Stimulated activated naive CD4-positive, alpha-beta T cell treated with Interleukin-2 at 50 U/mL for 16 hours (primary cell): ENCODE measurements around the gene LDLRAD4.

Source experiments
- DNase-seq: peaks from one replicate; lab custom pipeline; 2025; lab: John Stamatoyannopoulos, UW

Gene LDLRAD4

DNA sequence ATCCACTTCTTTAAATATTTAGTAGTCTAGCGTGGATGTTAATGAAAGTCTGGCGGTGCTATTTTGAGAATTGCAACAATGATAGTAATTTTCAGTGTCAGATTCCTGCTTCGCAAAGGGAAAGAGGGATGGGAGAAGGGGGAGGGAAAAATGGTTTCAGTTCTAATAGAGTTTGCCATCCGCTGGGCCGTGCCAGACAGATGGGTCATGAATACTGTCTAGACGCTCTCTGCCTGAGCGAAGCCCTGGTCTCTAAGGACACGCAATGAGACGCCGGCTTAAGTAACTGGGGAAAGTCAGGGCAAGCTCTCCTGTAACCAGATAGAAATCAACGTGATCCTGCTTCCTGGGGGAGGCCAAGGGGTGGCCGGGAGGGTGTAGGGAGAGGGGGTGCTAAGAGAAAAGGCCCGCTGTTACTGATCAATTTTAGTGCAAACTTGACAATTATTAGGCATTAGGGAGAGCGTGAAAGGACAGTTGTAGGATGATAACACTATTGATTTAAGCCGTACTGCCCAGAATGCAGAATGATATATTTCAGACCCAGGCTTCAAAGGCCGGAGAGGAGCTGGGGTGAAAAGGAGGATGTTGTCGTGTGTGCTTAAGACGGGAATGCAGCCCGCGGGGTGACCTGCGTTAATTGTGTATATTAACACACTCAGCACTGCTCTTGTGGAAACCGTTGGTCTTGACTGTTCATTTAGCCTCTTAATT lies 229.2 kb downstream of the LDLRAD4 start:
- DNase-seq: no peak

DNA sequence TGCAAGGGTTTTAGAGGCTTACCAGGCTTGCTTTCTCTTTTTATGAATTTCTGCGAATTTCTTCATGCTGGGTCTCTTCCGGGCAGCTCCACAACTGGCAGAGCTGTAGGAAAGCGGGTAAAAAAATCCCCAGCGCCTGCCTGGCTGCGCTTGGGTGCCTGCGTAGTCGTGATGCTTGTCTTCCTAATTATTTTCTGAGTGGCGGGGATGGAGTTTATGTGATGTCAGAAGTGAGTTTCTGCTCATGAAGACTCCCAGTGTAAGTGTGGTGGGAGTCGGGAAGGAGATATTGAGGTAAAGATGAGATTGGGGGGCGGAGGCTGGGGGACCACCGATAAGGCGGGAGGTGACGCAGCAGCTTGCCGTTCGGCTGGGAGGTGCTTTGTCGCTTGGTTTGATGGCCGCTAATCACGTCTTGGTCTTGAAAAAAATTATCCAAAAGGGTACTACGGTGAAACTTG lies 229.8 kb downstream of the LDLRAD4 start:
- DNase-seq: no peak

DNA sequence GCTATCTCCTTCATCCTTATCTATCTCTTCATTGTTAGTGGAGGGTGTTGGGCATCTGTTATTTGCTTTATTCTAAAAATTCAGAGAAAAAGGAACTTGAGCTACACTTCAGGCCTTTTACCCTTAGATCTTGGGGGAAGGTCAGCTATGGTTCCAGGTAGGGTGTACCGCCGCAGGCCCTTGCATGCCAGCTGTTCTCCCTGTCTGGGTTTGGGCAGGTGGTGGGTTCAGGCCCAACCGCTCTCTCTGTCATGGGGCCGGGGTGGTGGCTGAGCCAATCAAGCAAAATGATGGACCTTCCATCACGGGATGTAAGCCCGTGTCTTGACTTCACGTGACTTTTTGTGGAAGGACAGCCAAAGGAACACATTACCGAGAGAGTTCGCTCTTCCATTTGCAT lies 231.1 kb downstream of the LDLRAD4 start:
- DNase-seq: no peak

DNA sequence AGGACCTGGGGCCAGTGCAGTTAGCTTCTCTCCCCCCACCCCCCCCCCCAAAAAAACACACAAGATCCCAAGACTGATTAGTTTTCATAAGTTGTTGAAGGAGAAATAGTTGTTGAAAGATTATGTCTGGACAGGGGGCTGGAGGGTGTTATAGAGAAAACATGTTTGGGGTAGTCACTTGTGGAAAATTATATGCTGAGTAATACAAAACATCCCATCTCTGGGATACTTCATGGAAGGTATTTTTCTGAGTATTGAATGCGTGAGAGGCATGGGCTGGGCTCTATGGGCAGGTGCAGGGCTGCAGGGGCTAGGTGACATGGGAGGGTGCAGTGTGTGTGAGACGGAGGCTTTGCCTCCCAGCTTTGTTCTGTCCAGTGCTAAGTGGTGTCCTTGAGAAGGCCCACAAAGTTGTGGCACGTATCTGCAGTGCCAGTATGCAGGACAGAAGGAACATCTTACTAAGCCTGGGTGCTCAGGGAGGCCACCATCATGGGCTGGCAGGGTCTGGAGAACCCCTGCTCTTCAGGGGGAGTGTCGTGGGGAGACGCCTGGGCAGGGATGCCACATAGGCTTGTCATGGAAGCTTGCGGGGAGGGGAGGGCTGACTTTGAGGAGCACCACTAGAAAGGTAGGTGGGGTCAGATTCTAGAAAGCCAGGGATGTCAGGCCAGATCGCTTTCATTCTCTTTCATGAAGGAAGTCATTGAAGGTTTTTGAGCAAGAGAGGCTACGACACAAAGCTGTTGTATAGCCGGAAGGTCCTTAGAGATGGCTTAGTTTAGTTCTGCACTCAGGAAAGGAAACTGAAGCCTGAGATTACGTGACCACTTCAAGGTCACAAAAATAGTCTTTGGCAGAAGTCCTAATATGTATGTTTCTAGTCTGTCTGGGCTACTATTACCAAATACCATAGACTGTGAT lies 232.0 kb downstream of the LDLRAD4 start:
- no peak for DNase-seq

DNA sequence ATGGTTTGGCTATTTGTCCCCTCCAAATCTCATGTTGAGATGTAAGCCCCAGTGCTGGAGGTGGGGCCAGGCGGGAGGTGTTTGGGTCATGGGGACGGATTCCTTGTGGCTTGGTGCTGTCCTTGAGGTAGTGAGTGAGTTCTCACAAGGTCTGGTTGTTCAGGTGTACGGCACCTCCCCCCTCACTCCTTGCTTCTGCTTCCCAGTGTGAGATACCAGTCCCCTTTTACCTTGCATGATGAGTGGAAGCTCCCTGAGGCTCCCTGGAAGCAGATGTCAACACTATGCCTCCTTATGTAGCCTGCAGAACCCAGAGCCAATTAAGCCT lies 232.6 kb downstream of the LDLRAD4 start:
- no peak for DNase-seq

DNA sequence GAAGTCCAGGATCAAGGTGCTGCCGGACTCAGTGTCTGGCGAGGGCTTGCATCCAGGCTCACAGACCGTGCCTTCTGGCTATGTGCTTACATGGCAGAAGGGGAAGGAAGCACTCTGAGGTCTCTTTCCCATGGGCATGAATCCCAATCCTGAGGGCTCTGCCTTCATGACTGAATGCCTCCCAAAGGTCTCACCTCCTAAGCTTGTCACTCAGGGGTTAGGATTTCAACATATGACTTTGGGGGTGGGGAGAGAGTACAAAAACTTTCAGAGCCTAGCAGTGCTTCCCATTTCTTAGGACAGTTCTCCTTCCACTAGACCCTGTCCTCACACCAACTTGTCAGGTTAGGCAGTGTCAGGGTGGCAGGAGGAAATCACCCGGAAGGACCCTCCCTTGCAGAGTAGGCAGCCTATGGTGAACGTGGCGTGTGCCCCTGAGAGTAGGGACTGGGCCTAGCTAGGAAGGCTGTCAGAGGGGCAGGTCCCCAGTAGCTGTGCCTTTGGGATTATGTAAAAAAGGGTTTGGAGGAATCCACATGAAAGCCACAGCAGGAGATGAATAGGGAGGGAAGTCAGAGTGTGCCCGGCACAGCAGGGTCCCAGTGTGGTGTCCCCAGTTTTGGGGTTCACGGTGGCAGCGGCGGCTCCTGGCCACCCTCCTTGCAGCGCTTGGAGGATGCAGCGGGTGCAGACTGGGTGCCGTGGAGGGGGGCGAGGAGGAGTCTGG lies 233.3 kb downstream of the LDLRAD4 start:
- DNase-seq: no peak

DNA sequence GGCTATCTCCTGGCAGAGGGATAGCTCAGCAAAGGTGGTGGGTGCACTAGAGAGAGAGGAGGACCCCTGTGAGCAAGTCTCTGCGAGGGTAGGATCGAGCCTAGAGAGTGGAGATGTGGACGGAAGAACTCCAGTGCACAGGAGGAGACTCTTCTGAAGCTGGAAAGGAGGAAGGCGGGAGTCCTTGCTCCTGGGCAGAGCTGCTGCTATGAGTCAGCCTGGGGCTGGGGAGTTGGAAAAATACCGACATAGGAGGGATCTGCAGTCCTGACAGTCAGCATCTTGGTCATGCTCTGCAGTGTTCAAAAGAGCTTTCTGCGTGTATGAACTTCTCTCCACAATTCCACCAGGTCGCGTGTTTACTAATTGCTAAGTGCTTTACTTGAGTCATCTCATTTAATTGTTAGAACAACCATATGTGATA lies 233.8 kb downstream of the LDLRAD4 start:
- no peak for DNase-seq

DNA sequence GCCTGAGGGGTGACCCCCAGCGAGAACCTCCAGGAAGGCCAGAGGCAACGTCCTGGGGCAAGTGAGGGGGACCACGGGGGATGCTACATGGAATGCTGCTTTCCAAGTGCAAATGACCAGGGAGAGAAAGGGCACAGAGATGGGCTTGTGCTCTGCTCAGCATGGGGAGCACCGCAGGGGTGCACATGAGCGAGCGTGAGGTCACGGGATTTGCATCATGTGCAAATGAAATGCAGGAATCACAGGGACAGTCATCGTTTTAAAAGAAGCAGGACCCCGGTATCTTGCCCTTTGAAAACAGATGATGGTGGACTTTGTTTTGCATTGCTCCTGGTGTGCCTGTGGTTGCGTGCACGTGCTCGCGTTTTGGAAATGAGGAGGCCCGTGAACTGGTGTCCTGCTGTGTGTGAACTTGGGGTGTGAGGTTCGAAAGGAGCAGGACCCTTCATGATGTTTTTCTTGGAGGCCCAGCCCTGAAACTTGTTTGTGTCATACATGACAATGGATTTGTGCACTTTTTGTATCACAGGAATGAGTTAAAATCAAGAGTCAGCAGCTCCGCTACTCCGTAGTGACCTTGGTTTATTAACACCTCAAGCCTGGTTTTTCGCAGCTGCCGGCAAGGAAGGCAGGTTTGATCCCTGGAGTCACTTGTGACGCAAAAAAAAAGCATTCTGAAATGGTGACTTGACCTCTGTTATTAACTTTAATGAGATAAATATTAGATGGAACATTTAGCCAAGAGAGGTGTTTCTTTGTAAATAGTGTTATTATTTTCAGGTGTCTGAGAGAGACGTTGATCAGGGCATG lies 234.5 kb downstream of the LDLRAD4 start:
- no peak for DNase-seq

DNA sequence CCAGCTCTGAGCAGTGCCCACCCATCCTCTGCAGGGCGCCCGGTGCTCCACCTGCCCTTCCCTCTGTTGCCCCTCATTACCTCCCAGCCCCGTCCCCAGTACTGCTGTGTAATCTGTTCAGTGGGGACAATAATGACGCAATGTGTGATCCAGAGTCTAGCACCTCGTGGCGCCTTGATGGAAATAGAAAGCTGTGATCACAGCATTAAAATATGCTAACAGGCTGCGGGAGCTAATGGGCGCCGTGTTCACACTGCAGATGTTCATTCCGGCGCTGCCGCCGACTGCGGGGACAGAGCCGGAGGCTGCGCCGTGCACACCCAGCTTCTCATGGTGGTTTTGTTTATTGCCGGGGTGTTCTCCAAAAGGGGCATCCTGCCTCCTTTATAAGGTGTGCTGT lies 235.2 kb downstream of the LDLRAD4 start:
- no peak for DNase-seq

DNA sequence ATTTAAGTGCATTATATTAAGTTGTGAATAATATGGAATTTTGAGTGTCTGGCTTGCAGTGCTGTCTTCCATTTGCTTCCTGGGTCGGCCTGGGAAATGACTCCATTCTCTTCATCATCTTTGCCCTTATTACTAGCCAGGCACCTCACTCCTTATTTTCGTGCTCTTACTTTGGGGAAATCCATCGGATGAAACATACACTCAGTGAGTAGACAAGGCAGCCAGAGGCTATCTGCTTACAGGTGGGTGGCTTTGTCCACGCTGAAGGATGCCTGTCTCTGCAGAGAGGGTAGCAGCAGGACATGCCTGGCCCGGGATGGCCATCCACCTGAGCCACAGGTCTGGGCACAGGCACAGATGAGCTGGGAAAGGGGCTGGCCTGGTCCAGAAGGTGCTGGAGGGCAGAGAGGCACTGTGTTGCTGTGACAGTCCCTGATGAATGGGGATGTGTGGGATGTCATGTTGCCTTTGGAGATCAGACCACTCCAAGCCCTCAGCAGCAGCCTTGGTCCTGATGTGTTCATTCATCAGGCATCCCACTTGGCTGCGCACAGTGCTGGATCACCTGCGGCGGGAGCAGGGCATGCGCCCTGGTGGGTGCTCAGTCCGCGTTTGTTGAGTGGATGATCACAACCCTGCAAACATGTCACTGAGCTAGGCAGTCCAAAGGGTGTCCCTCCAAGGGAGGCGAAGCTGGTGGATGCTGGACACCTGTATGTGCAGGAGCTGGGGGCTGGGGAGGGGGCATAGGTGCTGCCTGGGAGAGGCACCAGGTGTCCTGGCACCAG lies 236.0 kb downstream of the LDLRAD4 start:
- DNase-seq: no peak

DNA sequence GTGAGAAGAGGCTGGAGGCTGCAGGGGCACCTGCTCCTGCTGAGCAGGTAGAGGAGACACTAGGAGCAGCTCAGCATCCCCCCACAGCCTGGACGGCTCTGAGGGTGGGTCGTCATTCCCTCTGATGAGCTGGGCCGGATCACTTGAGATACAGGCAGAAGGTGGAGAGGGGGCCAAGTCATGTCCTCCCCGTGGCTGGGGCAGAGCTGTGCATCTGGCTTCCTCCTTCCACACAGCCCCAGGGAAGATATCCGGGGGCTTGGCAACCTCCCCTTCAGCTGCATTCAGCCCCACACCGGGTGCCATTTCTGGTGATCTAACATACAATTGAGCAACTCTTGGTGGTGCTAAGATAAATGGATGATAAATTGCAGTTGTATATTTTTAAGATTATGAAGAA lies 236.9 kb downstream of the LDLRAD4 start:
- no peak for DNase-seq

DNA sequence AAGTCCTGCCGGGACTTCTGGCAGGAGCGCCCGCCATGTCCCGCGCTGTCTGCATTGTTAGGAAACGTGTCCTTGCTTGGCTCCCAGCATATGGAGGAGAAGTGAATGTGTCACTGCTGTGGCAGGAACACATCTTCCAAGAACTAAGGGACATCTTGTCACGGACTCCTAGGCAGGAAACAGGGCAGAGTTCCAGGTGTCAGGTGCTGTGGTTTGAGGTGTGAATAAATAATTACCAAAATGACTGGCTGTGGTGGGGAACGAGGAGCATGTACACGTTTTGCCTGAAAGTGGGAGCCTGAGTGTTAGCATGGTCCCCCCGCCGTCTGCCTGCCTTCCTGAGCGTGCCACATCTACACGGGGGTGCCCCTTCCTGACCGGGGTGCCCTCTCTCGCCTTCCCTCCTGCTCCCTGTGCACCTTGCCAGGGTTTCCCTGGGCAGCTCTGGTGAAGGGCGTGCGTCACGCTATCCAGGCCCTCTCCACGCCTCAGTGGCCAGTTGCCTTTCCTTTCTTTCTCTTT lies 237.5 kb downstream of the LDLRAD4 start:
- peak; percentile 21 for DNase-seq

DNA sequence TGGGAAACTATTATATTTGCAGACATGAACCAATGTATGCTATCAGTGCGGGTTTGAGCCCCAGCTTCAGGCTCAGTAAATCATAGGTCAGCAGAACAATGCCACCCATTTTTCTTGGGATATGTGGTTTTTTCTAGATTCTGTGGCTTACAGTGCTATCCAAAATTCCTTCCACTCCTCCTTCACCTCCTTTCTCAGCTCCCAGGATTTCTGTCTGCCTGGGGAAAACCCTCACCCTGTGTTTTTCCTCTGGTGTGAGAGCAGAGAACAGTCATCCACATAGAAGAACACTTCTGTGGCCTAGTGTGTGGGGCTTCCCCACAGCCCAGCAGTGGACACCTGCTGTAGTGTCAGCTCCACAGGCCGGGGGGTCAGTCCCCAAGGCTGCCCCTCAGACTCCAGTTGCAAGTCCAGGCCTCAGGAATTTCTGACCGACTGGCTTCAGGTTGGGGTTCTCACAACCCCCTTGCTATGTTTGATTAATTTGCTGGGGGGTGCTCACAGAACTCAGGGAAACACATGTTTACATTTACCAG lies 238.2 kb downstream of the LDLRAD4 start:
- DNase-seq: no peak

DNA sequence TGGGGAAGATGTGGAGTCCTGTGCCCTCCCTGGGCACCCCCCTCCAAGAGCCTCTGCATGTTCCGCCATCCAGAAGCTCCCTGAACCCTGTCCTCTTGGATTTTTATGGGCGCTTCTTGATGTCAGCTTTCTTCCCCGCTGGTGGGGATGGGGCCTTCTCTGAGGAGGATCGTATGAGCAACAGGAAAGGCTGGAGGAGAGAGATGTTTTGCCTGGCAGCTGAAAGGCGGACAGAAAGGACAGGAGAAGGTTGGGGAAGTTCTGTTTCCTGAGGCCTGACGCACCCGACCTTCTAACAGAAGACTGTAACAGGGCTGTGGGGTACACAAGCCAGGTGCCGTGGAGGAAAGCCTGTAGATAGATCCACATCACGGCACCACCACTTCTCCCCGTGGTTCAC lies 238.8 kb downstream of the LDLRAD4 start:
- DNase-seq: no peak

DNA sequence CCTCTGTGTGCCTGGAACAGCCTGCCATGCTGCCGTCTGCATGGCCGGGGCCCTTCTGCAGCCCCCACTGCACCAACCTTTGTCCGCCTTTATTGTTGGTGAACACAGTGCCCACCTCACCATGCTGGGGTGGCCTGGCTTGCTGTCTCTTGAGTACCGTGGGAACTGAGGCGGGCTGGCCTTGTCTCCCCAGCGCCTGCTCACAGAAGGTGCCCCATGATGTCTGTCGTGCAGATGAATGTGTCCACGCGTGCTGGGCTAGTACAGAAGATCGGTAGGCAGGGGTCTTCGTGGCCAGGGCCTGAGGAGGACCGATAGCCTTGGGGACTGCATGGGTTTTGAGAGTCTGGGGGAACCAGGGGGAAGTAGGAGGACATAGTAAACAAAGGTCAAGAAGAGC lies 242.4 kb downstream of the LDLRAD4 start:
- DNase-seq: no peak

DNA sequence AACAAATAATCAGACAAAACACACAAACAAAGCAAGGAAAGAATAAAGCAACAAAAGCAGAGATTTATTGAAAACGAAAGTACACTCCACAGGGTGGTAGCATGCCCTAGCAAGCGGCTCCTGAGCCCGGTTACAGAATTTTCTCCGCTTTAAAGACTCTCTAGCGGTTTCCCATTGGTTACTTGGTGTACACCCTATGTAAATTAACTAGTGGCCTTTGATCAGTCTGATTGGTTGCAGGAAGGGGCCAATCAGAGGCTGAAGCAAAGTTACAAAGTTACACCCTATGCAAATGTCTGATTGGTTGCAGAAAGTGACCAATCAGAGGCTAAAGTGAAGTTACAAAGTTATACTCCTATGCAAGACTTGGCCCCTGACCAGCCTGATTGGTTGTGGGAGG lies 242.9 kb downstream of the LDLRAD4 start:
- DNase-seq: no peak

DNA sequence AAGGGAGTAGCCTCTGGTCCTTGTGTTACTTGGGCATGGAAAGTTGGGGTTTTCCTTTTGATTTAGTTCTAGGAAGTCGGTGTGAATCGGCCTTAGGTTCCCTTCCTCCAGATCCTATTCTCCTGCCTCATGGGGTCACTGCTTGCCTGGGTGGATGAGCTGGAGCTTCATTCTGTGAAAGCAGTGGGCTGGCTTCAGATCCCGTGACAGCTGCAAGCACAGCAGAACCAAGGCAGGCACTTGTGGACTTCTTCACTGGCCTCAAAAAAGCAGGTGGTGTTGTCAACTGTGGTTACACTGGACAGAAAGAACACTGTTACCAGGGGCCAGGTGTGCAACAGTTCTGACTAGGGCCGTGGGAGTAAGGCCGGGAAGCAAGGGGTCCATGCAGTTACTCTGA lies 243.4 kb downstream of the LDLRAD4 start:
- no peak for DNase-seq

DNA sequence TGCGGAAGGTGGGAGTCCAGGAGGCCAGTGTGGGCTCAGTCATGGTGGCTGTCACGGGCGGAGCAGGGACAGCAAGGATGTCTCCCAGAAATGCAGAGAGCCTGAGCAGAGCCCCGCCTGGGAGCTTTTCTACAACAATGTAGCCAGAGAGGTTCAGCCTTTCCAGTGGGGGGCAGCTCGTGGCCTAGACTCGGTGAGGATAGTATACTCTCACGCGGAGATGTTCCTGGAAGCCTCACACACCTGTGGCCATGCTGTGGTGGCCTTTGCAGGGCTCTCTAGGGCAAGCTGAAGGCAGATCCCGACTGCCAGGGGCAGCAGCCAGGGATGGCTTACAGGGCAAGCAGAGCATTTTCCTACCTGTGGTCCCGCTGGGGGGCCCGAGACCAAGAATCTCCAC lies 244.1 kb downstream of the LDLRAD4 start:
- DNase-seq: no peak

DNA sequence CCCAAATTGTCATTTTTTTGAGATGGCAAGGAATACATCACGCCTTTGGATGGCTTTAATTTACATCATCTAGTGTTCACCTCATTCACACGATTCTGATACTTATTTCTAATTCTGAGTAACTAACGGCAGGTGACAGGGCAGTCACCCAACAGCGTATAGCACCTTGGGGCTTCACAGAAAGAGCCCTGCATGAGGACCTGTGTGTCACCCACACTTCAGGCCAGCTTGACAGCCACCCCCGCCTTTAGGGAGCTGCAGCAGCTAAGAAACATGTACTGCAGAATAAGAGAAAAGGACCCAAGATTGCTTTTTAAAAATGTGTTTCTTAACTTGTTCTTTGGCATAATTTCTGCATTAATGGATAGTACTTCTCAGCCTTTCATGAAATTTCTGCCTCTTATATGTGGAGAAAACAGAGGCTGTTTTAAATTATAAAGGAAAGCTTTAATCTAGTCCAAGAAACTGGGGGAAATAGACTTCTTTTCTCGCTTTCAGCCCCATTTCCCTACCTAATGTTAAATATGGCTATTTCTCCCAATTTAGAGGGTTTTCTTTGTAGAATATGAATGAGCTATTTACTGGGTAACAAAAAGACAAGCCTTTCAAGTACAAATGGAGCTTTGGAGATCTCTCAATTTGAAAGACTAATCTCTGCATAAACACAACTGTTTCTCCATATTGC lies 245.1 kb downstream of the LDLRAD4 start:
- peak; percentile 11 for DNase-seq
